HG03103 (cell line): ENCODE measurements around the gene SHMT1.
"Not testable (repeated sequence)": the region's sequence is repeated elsewhere in the genome, so short reads cannot be mapped to it uniquely, and the experiment has no call there.

Experiments used
- ATAC-seq: cut with Tn5 transposase; IDR thresholded peaks from one replicate; pipeline ENCODE4 v1.9.1; 2021; ENCODE audit warnings: low read depth; ENCODE audit not compliant: unreplicated experiment

SHMT1 gene

GRCh38 chr17:18379246-18380146 is 16.1 kb upstream of the SHMT1 start:
- no peak for ATAC-seq

DNA sequence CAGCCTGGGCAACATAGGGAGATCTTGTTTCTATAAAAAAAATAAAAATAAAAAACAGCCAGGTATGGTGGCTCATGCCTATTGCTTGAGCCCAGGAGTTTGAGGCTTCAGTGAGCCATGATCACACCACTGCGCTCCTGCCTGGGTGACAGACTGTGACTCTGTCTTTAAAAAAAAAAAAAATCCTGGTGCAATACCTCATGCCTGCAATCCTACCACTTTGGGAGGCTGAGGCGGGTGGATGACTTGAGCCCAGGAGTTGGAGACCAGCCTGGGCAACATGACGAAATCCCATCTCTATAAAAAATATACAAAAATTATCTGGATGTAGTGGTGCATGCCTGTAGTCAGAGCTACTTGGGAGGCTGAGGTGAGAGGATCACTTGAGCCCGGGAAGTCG is 15.3 kb upstream of the SHMT1 start:
- not testable (repeated sequence) for ATAC-seq

DNA sequence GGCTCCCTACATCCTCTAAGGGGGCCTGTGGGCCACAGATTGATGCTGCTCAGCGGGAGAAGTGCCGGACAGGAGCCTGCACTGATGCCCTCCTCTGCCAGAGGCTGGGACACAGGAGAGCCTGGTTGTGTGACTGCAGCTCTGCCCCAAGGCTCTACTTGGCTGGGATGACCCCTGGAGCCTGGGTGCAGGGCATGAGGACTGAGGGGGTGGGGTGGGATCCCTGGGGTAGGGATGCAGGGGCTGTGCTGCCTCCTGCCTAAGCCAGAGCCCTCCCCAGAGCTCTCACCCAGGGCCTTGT is 14.8 kb upstream of the SHMT1 start:
- ATAC-seq: no peak

- no peak for ATAC-seq
These were observed 14.3 kb upstream of the SHMT1 start, which contains the start of gene EVPLL for GRCh38 chr17:18377437-18378204. TSS of gene EVPLL (plus strand) at chr17:18377778. CDS start at chr17:18380938, 3,160 bp downstream.

DNA sequence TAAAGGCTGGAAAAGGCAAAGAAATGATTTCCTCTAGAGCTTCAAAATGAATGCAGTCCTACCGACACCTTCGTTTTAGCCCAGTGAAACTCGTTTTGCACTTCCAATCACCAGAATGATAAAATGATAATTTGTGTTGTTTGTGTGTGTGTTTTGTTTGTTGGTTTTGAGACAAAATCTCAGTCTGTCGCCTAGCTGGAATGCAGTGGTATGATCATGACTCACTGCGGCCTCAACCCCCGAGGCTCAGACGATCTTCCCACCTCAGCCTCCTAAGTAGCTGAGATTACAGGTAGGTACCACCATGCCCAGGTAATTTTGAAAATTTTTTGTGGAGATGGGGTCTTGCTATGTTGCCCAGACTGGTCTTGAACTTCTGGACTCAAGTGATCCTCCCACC is 10.9 kb upstream of the SHMT1 start:
- no peak for ATAC-seq

GRCh38 chr17:18373181-18373580 is 9.8 kb upstream of the SHMT1 start:
- not testable (repeated sequence) for ATAC-seq

DNA sequence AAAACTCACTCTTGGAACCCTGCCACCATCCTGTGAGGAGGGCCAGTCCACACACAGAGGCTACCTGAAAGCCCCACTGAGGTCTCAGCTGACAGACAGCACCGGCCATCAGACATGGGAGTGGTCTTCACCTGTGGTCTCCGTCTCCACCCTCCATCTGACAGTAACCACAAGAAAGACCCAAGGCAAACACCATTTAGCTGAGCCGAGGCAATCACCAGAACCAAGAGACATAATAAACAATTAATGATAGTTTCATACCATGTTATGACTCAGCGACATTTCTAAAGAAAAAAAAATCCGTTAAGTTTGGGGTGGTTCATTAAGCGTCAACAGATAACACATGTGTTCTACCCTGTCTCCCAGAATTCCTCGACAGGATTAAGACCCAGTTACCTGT is 8.1 kb upstream of the SHMT1 start:
- no peak for ATAC-seq

GRCh38 chr17:18370761-18371160 is 7.4 kb upstream of the SHMT1 start:
- ATAC-seq: no peak

GRCh38 chr17:18368946-18369345 is 5.6 kb upstream of the SHMT1 start:
- ATAC-seq: no peak

GRCh38 chr17:18364166-18364565 is 816 bp upstream of the SHMT1 start:
- ATAC-seq: no peak

DNA sequence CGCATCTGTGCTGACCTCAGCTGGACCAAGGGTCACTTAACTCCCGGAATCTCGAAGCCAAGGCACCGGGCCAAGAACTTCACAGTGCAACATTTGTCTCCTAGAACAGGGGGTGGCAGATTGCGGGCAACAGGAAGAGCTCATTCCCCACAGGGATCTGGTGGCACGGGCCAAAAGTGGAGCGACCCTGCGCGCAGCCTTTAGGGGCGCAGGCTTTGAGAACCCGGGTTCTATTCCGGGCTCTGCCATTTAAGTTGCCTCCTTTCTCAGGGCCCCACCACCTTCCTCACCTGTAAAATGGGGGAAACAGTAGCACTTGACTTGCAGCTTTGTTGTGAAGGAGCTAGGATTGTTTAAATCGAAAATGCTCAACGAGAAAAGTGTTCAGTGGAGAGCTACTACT is 651 bp downstream of the SHMT1 start:
- no peak for ATAC-seq

DNA sequence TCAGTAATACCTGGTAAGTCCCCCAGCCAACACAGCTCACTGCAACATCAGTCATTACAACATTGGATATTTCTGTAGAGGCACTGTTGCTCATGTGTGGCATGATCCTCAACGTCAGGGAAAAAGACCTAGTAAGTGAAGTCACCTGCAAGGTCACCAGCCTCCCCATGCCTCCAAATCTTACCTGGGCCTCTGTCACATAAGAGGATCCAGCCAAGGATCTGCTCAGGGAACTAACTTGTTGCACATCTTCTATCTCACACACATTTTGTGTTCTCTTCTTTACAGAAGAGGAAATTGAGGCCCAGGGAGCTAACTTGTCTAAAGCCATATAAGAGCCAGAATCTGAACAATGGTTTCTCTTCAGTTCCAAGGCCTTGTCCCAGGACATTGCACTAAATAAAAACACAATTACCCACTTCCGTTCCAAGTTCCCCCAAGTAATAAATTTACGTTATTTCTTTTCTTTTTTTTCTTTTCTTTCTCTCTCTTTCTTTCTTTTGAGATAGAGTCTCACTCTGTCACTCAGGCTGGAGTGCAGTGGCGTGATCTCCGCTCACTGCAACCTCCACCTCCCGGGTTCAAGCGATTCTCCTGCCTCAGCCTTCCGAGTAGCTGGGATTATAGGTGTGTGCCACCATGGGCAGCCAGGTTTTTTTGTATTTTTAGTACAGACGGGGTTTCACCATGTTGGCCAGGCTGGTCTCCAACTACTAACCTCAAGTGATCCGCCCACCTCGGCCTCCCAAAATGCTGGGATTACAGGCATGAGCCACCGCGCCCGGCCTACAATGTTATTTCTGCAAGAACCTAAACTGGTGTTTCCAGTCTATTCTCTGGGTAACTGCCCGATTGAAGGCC is 1.3 kb downstream of the SHMT1 start:
- ATAC-seq: no peak

- no peak for ATAC-seq
These were observed 2.8 kb downstream of the SHMT1 start for GRCh38 chr17:18360518-18360917.

- ATAC-seq: no peak
These were observed 6.7 kb downstream of the SHMT1 start for GRCh38 chr17:18356624-18357023.

DNA sequence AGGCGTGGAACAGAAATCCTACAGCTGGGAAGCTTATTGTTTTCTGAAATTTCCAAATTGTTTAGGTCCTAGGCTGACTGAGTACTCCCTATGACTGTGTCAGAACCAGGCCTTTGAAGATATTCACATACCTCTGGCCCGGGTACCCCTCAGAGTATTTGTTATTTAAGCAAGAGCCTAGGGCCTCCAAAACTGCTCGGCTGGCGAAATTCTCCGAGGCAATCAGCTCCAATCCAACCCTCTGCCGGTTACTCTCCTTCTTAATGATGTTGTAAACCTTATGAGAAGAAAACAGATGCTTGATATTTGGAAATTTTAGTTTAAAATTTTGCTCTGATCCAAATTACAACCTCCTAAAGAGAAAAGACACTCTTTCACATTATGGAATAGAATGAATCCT is 9.8 kb downstream of the SHMT1 start:
- ATAC-seq: no peak

DNA sequence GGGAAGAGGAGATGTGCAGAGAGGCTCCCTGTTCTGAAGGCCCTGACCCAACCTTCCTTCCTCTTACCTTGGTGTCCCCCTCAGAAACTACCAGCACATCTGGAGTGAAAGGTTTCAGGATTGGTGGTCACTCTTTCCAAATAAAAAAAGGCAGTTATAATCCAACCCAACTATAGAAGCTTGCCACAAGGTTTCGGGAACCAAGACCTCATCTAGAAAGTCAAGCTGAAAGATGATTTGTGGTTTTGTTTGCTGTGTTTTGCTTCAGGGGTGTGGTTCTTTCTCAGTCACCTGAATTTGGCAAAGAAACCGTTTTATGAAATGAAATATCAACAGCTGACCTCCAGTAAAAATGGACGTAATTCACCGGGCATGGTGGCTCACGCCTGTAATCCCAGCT is 19.3 kb downstream of the SHMT1 start:
- ATAC-seq: no peak

DNA sequence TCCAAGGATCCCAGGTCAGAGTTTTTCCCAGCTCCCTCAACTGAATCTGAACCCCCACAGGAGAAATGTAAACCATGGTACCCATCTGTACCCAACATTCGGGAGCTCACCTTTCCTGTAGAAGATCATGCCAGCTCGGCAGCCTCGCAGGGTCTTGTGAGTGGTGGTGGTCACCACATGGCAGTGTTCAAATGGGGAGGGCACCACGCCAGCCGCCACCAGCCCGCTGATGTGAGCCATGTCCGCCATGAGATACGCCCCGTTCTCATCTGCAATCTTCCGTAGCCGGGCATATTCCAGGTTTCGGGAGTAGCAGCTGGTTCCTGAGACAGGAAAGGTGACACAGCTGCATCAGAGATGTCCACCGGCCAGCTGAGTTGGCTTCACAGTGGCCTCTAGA is 23.4 kb downstream of the SHMT1 start:
- ATAC-seq: no peak

DNA sequence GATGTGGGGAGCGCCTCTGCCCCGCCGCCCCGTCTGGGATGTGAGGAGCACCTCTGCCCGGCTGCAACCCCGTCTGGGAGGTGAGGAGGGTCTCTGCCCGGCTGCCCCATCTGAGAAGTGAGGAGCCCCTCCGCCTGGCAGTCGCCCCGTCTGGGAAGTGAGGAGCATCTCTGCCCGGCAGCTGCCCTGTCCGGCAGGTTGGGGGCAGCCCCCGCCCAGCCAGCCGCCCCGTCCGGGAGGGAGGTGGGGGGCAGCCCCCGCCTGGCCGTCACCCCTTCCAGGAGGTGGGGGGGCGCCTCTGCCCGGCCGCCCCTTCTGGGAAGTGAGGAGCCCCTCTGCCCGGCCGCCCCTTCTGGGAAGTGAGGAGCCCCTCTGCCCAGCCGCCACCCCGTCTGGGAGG is 25.2 kb downstream of the SHMT1 start:
- ATAC-seq: not testable (repeated sequence)

- no peak for ATAC-seq
These were observed 30.4 kb downstream of the SHMT1 start for GRCh38 chr17:18332909-18333489.

- no peak for ATAC-seq
These were observed 31.5 kb downstream of the SHMT1 start for GRCh38 chr17:18331879-18332278.
